IPS-NIHi7 (cell line): Measurements from ENCODE around the gene ITPR1.

ENCODE experiments used
- DNase-seq: peaks from one replicate; pipeline ENCODE4 v3.0.0; 2012; ENCODE audit warnings: mixed read lengths; ENCODE audit errors: extremely low spot score

The ITPR1 gene

GRCh38 chr3:4509983-4510755 lies 17.0 kb downstream of the ITPR1 start:
- DNase-seq: no peak

GRCh38 chr3:4511491-4512262 lies 18.5 kb downstream of the ITPR1 start:
- DNase-seq: no peak

GRCh38 chr3:4512895-4513616 lies 19.9 kb downstream of the ITPR1 start:
- DNase-seq: peak; percentile 44

DNA sequence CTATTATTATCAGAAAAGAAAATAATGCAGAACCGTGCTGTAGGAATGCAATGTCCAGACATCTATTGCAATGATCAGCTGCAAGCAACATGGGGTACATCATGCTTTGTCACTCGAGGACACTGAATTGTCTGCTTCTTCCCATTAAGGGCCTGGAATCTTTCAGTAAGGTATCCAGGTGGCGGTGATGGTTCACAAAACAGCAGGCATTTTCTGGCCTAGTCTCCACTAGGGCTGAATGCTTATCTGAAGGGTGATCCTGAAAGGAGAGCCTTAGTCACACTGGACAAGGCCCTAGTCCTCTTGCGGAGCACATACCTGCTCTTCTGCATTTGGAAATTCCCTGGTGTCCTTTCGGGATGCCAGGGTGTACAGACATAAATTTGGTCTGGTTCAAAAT lies 21.2 kb downstream of the ITPR1 start:
- DNase-seq: peak; percentile 20

- no peak for DNase-seq
These were observed 21.8 kb downstream of the ITPR1 start for GRCh38 chr3:4514916-4515315.

DNA sequence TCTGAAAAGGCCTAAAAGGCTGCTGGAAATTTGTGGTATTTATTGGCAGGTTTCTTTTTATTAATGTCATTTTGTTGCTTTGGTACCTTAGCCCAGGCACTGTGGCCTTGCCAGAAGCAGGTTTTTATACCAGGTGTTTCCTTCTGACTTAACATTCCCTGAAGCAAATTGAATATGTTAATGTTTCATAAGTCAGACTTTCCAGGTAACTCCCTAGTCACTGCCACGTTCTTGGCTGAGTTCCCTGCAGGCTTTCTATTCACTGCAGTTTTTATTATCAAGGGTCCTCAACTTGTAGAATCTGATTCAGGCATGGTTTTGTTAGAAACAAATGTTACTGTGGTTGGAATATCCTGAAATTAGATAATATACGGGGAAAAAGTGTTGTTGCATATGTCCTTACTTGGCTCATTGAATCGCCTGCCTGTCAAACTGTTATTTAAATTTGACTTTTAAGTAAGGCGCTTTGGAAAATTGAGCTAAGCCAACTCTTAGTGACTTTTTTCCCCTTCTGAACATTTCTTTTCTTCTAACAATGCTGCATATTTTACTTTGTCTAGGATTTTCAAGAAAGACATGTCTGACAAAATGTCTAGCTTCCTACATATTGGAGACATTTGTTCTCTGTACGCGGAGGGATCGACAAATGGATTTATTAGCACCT lies 22.9 kb downstream of the ITPR1 start:
- DNase-seq: no peak

DNA sequence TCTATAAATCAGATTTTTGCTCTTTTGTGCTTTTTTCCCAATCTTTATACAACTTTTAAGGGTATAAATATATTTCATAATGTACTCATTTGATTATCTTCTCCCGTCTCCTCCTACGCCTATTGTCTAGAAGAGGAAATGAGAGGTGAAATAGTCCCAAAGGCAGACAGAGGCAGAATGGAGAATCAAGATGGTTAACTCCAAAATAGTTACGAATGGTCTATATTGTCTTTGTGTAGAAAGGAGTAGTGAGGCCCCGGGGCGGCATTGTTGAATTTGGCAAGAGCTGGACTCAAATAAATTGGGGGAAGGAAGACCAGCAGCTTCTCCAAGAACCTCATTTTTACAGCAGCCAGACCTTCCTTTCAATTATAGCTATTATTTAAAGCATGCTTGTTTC lies 23.9 kb downstream of the ITPR1 start:
- no peak for DNase-seq

GRCh38 chr3:4517643-4518311 lies 24.6 kb downstream of the ITPR1 start:
- no peak for DNase-seq

DNA sequence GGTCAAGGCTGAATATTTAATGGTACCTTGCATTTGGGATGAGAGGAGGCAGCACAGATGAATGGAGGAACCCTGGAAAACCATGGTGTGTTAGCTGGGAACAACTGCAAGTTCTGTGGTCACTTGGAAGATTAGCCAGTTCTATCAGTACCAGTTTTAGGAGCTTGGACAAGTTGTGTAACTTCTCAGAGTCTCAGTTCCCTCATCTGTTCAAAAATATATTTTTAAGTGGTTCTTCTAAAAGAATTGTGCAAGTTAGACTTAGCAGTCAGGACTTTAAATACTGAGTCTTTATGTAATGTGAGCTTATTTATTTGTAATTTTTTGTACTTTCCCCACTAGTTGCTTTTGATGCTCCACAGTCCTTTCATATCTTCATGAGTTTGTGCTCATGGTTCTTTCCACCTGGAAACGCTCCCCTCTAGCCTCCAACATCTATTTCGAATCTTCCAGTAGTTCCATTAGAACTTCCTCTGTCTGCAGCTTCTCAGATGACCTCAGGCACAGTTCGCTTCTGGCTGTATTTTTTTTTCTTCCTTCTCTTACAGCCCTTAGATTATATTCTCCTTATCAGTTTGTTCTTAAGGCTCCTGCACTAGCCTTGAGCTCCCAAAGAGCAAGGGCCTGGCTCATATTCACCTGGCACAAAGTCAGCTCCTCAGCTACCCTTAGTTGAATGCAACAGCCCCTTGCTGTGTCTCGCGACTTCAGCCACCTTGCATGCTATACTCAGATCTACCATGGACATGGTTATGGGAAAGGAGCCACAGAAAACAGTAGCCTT lies 27.1 kb downstream of the ITPR1 start:
- DNase-seq: no peak

DNA sequence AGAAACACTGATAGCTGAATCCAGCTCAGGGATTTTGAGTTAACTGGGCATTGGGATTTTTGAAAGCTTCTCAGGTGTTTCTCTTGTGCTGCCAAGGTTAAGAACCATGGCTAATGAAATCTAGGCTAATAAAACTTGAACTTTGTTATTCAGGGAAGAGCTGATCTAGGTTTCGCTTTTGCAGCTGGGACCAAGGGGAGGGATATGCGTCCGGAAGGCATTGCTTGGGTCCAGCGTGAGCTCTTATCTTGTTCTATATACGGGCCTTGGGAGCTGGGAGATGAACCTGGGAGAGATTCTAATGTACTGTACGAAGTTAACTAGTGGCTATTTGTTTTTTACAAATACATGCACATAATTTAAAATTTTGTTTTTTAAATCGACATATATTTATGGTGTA lies 29.8 kb downstream of the ITPR1 start:
- DNase-seq: no peak

DNA sequence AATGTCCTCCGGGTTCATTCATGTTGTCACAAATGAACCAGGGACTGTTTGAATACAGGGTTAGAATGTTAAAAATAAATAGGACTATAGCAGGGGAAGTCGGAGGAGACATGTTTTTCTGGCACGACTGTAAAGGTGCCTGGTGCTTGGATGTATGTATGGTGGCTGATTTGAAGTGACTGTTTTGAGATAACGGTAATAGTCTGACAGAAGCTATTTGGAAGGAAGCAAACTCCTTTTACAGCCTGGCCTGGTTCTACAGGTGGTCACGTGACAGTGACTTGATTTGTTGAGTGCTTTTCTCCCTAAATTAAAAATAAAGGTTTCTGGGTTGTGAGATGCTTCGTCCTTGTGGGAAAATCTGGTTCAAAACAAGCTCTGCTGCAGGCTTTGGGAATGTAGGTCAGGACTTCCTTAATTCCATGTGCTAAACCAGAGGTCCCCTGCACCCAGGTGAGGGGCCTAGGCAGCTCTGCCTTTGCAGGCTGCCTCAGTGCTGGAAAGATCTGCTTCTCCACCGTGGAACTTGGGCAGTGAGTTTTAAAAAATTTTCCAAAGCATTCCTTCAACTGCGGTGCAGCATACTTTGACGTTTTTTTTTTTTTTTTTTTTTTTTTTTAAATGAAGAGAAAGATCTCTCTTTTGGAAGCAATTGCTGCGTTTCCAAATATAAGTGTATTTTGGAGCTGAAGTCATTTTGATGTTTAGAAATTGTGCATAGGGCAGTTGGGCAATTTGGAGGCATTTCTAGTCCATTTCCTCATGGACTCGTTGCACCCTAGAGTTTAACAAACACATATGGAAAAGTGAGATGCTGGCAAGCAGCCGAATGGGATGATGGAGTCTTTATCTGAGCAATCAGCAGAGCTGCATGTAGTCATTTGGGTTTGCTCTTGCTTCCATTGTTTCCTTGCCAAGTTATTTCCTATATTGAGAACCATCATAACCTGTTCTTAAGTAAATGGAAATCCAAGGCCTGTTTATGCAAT lies 30.9 kb downstream of the ITPR1 start:
- no peak for DNase-seq

GRCh38 chr3:4525560-4526223 lies 32.5 kb downstream of the ITPR1 start:
- DNase-seq: no peak

GRCh38 chr3:4528320-4528719 lies 35.2 kb downstream of the ITPR1 start:
- no peak for DNase-seq

GRCh38 chr3:4528819-4529600 lies 35.9 kb downstream of the ITPR1 start:
- DNase-seq: no peak

DNA sequence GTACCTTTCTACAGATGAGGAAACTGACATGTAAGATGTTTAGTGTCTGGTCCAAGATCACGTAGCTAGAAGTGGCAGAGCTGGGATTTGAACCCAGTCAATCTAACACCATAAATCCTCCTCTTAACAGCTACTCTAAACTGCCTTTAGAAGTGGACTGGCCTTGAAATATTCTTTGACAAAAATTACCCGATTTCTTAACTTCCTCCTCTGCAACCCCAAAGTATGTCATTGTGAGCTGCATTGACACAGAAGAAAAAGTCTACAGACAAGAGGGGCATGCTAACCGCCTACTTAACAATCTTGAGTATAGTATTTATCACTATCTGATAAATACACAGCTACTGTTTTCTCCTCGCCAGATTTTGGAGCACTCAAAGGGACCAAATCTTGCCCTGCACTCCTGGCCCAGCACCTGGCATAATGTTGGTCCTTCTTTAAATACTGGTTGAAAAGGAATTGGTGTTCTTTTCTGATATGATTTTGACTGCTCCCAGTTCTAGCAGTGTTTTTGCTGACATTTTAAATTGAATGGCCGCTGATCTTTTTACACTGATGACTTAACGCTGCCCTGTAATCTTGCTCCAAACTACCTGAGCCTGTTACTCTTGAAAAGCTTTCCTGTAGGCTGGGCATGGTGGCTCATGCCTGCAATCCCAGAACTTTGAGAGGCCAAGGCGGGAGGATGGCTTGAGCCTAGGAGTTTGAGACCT lies 36.9 kb downstream of the ITPR1 start:
- no peak for DNase-seq

DNA sequence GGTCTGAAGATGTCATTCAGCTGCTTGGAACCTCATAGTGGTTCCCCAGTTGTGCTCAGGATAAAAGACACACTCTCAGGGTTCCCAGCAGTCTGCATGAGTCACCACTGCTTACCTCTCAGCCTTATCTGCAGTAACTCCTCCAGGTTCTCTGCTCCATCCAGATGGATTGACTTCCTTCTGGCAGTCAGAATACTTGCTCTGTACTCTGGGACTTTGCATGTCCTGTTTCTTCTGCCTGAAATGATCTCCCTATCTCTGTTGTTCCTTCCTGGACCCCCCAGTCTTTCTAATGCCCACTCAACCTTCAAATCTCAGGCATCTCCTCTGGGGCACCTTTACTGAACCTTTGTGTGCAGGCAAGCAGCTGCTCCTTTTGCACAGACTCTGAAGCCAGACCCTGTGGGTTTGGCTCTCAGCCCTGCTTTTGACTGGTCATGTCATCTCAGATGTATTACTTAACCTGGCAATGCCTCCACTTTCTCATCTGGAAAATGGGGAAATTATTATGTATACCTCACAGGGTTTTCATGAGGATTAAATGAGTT lies 38.4 kb downstream of the ITPR1 start:
- no peak for DNase-seq

DNA sequence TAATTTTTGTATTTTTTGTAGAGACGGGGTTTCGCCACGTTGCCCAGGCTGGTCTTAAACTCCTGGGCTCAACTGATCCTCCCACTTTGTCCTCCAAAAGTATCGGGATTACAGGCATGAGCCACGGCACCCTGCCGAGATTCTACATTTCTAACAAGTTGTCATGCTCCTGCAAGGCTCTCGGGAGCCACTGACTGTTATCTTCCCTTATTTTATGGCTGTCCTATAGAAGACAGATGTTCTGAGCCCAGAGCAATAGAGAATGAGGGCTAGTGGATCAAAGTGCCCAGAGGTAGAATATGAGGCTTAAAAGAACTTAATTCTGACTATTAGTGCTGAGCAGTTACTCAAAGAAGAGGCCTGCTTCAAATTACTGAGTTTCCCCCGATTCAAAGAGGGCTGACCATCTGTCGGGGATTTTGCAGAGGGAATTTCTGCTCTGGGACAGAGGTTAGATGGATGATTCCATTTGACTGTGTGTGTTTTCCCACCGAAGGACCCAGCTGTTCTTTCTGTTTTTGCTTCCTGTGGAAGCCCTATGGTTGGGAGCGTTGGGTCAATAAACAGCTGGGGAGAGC lies 39.5 kb downstream of the ITPR1 start:
- no peak for DNase-seq
